Measurements from ENCODE around the gene CACNA1C.

- TF ChIP-seq, protein P1, sequence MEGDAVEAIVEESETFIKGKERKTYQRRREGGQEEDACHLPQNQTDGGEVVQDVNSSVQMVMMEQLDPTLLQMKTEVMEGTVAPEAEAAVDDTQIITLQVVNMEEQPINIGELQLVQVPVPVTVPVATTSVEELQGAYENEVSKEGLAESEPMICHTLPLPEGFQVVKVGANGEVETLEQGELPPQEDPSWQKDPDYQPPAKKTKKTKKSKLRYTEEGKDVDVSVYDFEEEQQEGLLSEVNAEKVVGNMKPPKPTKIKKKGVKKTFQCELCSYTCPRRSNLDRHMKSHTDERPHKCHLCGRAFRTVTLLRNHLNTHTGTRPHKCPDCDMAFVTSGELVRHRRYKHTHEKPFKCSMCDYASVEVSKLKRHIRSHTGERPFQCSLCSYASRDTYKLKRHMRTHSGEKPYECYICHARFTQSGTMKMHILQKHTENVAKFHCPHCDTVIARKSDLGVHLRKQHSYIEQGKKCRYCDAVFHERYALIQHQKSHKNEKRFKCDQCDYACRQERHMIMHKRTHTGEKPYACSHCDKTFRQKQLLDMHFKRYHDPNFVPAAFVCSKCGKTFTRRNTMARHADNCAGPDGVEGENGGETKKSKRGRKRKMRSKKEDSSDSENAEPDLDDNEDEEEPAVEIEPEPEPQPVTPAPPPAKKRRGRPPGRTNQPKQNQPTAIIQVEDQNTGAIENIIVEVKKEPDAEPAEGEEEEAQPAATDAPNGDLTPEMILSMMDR (IDR thresholded peaks at IDR 0.05; ENCODE audit: low read depth, low read length, poor library complexity, severe bottlenecking), result no peak
- no peak for TF ChIP-seq EZH2phosphoT487 (IDR thresholded peaks at IDR 0.05; ENCODE audit: borderline replicate concordance, low read length)
These were observed 6.0 kb downstream of the CACNA1C start for GRCh38 chr12:2058837-2059236.

All from DOHH2 (cell line).